GM23338 (cell line): ENCODE data around the gene APAF1. TPM values are rescaled to one million over a fixed set of nuclear protein-coding genes. Genes with fewer than 3 reads are reported as not detected.

ENCODE experiments used
- ATAC-seq: fragments of 200-7000 bp; cut with Tn5 transposase; 3 replicates; pipeline ENCODE4 v1.9.1; 2020
- DNase-seq: peaks from one replicate; pipeline ENCODE4 v3.0.0-alpha.2; 2015; ENCODE audit warnings: low spot score
- H2AFZ ChIP-seq: fragments of 200-600 bp; sonication (generic); 2 replicates; pipeline ENCODE4 v1.8.0; 2016; ENCODE audit warnings: antibody characterized with exemption, mild to moderate bottlenecking, moderate library complexity
- H3F3A ChIP-seq: fragments of 200-600 bp; sonication (generic); replicated peaks from 2 replicates; pipeline ENCODE4 v1.8.0; 2017; ENCODE audit warnings: antibody characterized with exemption, mixed run types, low read depth
- H3K27ac ChIP-seq: fragments of 200-600 bp; sonication (generic); 2 replicates; pipeline ENCODE4 v1.6.1; 2016; ENCODE audit warnings: low read depth
- H3K27me3 ChIP-seq: fragments of 200-600 bp; sonication (generic); 2 replicates; pipeline ENCODE4 v1.8.0; 2016; ENCODE audit warnings: mild to moderate bottlenecking, mixed run types, moderate library complexity; ENCODE audit not compliant: insufficient read depth
- H3K36me3 ChIP-seq: fragments of 200-600 bp; sonication (generic); 2 replicates; pipeline ENCODE4 v1.8.0; 2016; ENCODE audit warnings: mild to moderate bottlenecking; ENCODE audit not compliant: insufficient read depth
- H3K4me1 ChIP-seq: fragments of 200-600 bp; sonication (generic); 2 replicates; pipeline ENCODE4 v1.8.0; 2016; ENCODE audit warnings: mild to moderate bottlenecking, moderate library complexity; ENCODE audit not compliant: insufficient read depth
- H3K4me2 ChIP-seq: fragments of 200-600 bp; sonication (generic); 2 replicates; pipeline ENCODE4 v1.7.1; 2017; ENCODE audit warnings: mixed run types
- H3K4me3 ChIP-seq: fragments of 200-600 bp; sonication (generic); 2 replicates; pipeline ENCODE4 v1.6.1; 2016; ENCODE audit warnings: mixed run types
- H3K79me2 ChIP-seq: fragments of 200-600 bp; sonication (generic); replicated peaks from 2 replicates; pipeline ENCODE4 v1.8.0; 2017; ENCODE audit warnings: mild to moderate bottlenecking; ENCODE audit not compliant: insufficient read depth
- H3K9me2 ChIP-seq: fragments of 200-600 bp; sonication (generic); 2 replicates; pipeline ENCODE4 v1.8.0; 2017; ENCODE audit not compliant: insufficient read depth
- H4K20me1 ChIP-seq: fragments of 200-600 bp; sonication (generic); replicated peaks from 2 replicates; pipeline ENCODE4 v1.8.0; 2017; ENCODE audit warnings: mild to moderate bottlenecking; ENCODE audit not compliant: insufficient read depth
- H3K27ac Mint-ChIP-seq: 2 replicates; pipeline ENCODE4 v1.8.0; 2020; ENCODE audit warnings: inconsistent platforms, mild to moderate bottlenecking, moderate library complexity, mixed read lengths
- H3K27me3 Mint-ChIP-seq: 3 replicates; pipeline ENCODE4 v1.8.0; 2022; ENCODE audit warnings: low read depth, mild to moderate bottlenecking, moderate library complexity, mixed read lengths, inconsistent platforms; ENCODE audit not compliant: insufficient read depth, poor library complexity
- H3K36me3 Mint-ChIP-seq: 3 replicates; pipeline ENCODE4 v1.8.0; 2021; ENCODE audit warnings: low read depth, mild to moderate bottlenecking, inconsistent platforms, moderate library complexity, mixed read lengths
- H3K4me1 Mint-ChIP-seq: 3 replicates; pipeline ENCODE4 v1.8.0; 2020; ENCODE audit warnings: mild to moderate bottlenecking, inconsistent platforms, mixed read lengths
- H3K4me3 Mint-ChIP-seq: 3 replicates; pipeline ENCODE4 v1.8.0; 2021; ENCODE audit warnings: moderate library complexity, mild to moderate bottlenecking, inconsistent platforms, mixed read lengths
- H3K9me3 Mint-ChIP-seq: 3 replicates; pipeline ENCODE4 v1.8.0; 2020; ENCODE audit warnings: moderate library complexity, mild to moderate bottlenecking, inconsistent platforms, mixed read lengths
- CREB1 ChIP-seq: fragments of 250-450 bp; sonication (Bioruptor Pico); IDR thresholded peaks from 2 replicates; pipeline ENCODE4 v1.5.0; 2020; ENCODE audit warnings: low read depth, mild to moderate bottlenecking, moderate library complexity
- polyA plus RNA-seq: library from polyadenylated mRNA; unstranded; fragments of >200 nt; fragmentation: Nextera tagmentation; extraction: Ambion mirVana; gene quantifications from 2 replicates; pipeline ENCODE4 v1.2.1, GENCODE V29; 2016
- total RNA-seq: library from RNA; depleted of rRNA; stranded (reverse); fragments of >200 nt; shearing (Covaris generic); gene quantifications from 2 replicates; pipeline ENCODE4 v1.2.3, GENCODE V29; 2014
- TF ChIP-seq, protein P1 (sequence below): fragments of 250-450 bp; sonication (Bioruptor Pico); IDR thresholded peaks from 2 replicates; pipeline ENCODE4 v1.5.0; 2020; ENCODE audit warnings: mild to moderate bottlenecking, moderate library complexity
- TF ChIP-seq, protein P2 (sequence below), 2 experiments: fragments of 200-600 bp in 1 of 2; sonication (generic) in 1 of 2; conservative IDR thresholded peaks; 2 replicates each; pipeline versions ENCODE4 v1.5.1 to v1.6.1; 2016 to 2017; ENCODE audit warnings: antibody characterized with exemption in 2 of 2, low read depth in 2 of 2, mild to moderate bottlenecking in 2 of 2, moderate library complexity in 1 of 2

The APAF1 gene
- total and polyA plus RNA-seq, 2 experiments from 2014 or later: 12.0 to 31.2 TPM

GRCh38 chr12:98653866-98654493 is 8.9 kb downstream of the APAF1 start:
- Histone ChIP-seq H3K27me3 (no peaks in the 10 kb centered on the region), H3K4me2 (no peak overlapping the region), H3F3A (no peaks in the 10 kb centered on the region), H3K4me1 (no peaks in the 10 kb centered on the region), H3K79me2 (no peaks in the 10 kb centered on the region), H4K20me1 (no peaks in the 10 kb centered on the region), H3K4me3 (no peak overlapping the region), H3K9me2 (no peaks in the 10 kb centered on the region), H2AFZ (no peak overlapping the region), H3K27ac (no peak overlapping the region), H3K36me3 (peaks cover 7% of the 10 kb centered on the region)
- H3K4me1 Mint-ChIP-seq: no peaks in the 10 kb centered on the region; the same call in 2 of the 3 replicates
- ATAC-seq (no peak), DNase-seq (peak; percentile 72)
- no peaks in the 10 kb centered on the region for H3K9me3 Mint-ChIP-seq
- TF ChIP-seq, protein P1, sequence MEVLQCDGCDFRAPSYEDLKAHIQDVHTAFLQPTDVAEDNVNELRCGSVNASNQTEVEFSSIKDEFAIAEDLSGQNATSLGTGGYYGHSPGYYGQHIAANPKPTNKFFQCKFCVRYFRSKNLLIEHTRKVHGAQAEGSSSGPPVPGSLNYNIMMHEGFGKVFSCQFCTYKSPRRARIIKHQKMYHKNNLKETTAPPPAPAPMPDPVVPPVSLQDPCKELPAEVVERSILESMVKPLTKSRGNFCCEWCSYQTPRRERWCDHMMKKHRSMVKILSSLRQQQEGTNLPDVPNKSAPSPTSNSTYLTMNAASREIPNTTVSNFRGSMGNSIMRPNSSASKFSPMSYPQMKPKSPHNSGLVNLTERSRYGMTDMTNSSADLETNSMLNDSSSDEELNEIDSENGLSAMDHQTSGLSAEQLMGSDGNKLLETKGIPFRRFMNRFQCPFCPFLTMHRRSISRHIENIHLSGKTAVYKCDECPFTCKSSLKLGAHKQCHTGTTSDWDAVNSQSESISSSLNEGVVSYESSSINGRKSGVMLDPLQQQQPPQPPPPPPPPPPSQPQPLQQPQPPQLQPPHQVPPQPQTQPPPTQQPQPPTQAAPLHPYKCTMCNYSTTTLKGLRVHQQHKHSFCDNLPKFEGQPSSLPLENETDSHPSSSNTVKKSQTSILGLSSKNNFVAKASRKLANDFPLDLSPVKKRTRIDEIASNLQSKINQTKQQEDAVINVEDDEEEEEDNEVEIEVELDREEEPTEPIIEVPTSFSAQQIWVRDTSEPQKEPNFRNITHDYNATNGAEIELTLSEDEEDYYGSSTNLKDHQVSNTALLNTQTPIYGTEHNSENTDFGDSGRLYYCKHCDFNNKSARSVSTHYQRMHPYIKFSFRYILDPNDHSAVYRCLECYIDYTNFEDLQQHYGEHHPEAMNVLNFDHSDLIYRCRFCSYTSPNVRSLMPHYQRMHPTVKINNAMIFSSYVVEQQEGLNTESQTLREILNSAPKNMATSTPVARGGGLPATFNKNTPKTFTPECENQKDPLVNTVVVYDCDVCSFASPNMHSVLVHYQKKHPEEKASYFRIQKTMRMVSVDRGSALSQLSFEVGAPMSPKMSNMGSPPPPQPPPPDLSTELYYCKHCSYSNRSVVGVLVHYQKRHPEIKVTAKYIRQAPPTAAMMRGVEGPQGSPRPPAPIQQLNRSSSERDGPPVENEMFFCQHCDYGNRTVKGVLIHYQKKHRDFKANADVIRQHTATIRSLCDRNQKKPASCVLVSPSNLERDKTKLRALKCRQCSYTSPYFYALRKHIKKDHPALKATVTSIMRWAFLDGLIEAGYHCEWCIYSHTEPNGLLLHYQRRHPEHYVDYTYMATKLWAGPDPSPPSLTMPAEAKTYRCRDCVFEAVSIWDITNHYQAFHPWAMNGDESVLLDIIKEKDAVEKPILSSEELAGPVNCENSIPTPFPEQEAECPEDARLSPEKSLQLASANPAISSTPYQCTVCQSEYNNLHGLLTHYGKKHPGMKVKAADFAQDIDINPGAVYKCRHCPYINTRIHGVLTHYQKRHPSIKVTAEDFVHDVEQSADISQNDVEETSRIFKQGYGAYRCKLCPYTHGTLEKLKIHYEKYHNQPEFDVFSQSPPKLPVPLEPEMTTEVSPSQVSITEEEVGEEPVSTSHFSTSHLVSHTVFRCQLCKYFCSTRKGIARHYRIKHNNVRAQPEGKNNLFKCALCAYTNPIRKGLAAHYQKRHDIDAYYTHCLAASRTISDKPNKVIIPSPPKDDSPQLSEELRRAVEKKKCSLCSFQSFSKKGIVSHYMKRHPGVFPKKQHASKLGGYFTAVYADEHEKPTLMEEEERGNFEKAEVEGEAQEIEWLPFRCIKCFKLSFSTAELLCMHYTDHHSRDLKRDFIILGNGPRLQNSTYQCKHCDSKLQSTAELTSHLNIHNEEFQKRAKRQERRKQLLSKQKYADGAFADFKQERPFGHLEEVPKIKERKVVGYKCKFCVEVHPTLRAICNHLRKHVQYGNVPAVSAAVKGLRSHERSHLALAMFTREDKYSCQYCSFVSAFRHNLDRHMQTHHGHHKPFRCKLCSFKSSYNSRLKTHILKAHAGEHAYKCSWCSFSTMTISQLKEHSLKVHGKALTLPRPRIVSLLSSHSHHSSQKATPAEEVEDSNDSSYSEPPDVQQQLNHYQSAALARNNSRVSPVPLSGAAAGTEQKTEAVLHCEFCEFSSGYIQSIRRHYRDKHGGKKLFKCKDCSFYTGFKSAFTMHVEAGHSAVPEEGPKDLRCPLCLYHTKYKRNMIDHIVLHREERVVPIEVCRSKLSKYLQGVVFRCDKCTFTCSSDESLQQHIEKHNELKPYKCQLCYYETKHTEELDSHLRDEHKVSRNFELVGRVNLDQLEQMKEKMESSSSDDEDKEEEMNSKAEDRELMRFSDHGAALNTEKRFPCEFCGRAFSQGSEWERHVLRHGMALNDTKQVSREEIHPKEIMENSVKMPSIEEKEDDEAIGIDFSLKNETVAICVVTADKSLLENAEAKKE (CRISPR knock-in tag): no peak
- TF ChIP-seq, protein P2, sequence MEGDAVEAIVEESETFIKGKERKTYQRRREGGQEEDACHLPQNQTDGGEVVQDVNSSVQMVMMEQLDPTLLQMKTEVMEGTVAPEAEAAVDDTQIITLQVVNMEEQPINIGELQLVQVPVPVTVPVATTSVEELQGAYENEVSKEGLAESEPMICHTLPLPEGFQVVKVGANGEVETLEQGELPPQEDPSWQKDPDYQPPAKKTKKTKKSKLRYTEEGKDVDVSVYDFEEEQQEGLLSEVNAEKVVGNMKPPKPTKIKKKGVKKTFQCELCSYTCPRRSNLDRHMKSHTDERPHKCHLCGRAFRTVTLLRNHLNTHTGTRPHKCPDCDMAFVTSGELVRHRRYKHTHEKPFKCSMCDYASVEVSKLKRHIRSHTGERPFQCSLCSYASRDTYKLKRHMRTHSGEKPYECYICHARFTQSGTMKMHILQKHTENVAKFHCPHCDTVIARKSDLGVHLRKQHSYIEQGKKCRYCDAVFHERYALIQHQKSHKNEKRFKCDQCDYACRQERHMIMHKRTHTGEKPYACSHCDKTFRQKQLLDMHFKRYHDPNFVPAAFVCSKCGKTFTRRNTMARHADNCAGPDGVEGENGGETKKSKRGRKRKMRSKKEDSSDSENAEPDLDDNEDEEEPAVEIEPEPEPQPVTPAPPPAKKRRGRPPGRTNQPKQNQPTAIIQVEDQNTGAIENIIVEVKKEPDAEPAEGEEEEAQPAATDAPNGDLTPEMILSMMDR (conservative IDR thresholded peaks at IDR 0.05; ENCODE audit: low read depth in 2 of 2): peak; percentile 69 to 89
- no peak for TF ChIP-seq CREB1 (CRISPR knock-in tag)
- no peak overlapping the region for H3K4me3 Mint-ChIP-seq
- peaks cover 13% of the 10 kb centered on the region; the same call in 1 of the 3 replicates for H3K36me3 Mint-ChIP-seq
- no peak overlapping the region for H3K27ac Mint-ChIP-seq
- H3K27me3 Mint-ChIP-seq: no peaks in the 10 kb centered on the region
